GM23248 (cell line): ENCODE results near the gene SLC24A4.

ENCODE experiments used
- EZH2 ChIP-seq: fragments of 200-600 bp; sonication (generic); IDR thresholded peaks from 2 replicates; pipeline ENCODE4 v1.6.1; 2018; ENCODE audit warnings: antibody characterized with exemption, mild to moderate bottlenecking; ENCODE audit not compliant: insufficient read depth, poor library complexity, severe bottlenecking
- EZH2phosphoT487 ChIP-seq: fragments of 200-600 bp; sonication (generic); IDR thresholded peaks from 2 replicates; pipeline ENCODE4 v1.6.1; 2018; ENCODE audit warnings: antibody characterized with exemption, moderate library complexity, mild to moderate bottlenecking, low read depth; ENCODE audit not compliant: insufficient read depth

GRCh38 chr14:92505826-92506225 is 182.9 kb downstream of the SLC24A4 start:
- TF ChIP-seq EZH2phosphoT487 (no peak), EZH2 (no peak)
